ENCODE results near the gene ECT2L. TPM values are rescaled to one million over a fixed set of nuclear protein-coding genes. Genes with fewer than 3 reads are reported as not detected.

The ECT2L gene
- total RNA-seq, 1 experiment from 2014 or later: not detected

DNA sequence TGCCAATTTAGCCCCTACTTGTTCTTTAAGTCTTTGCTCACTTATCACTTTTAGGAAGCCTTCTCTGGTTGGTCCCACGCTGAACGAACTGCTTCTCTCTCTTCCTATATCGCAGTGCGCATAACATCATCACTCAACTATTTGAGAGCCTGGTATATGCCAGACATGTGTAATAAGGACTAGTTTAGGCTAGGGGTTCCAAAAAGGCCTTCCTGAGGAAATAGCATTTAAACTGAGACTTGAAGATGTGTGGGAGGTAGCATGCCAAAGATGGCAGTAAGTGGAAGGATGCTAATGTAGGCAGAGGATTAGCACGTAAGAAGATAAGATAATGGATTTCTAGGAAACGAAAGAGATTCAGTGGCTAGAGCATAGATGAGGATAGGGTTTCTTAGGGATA, 17.6 kb upstream of the ECT2L start:
- no peak overlapping the region for H3K4ac ChIP-seq (ENCODE audit: low read depth, low read length)
- H4K8ac ChIP-seq (replicated peaks; ENCODE audit: insufficient read length, low read depth, low read length): no peak overlapping the region
- peaks cover 7% of the 10 kb centered on the region in 2 experiments for H3K4me1 Mint-ChIP-seq
- no peak overlapping the region for H2BK15ac ChIP-seq (ENCODE audit: low read depth, low read length)
- H3K18ac ChIP-seq (ENCODE audit: insufficient read length, low read depth, low read length): no peak overlapping the region
- no peak overlapping the region for H2AK5ac ChIP-seq (ENCODE audit: insufficient read length, low read length)
- H3K27me3 Mint-ChIP-seq (ENCODE audit: low read depth): no peaks in the 10 kb centered on the region
- no peak overlapping the region for H3K14ac ChIP-seq (ENCODE audit: insufficient read depth, low read length)
- no peaks in the 10 kb centered on the region for H3K79me2 ChIP-seq (ENCODE audit: insufficient read depth, low read length)
- no CpG with 5 or more reads among the region's 6 CpGs for WGBS (ENCODE audit: extremely low coverage, insufficient read length, low lambda C conversion rate)
- H3K36me3 Mint-ChIP-seq (ENCODE audit: insufficient read depth in 1 of 3, low read depth in 3 of 3): no peaks in the 10 kb centered on the region
- no peak overlapping the region for H2BK12ac ChIP-seq (ENCODE audit: insufficient read length, low read depth, low read length)
- H3K27ac ChIP-seq (ENCODE audit: insufficient read length, low read depth, low read length): no peak overlapping the region
- no peaks in the 10 kb centered on the region for H3K27me3 ChIP-seq (ENCODE audit: insufficient read depth, low read length)
- H2BK20ac ChIP-seq (ENCODE audit: low read depth, low read length, poor library complexity, severe bottlenecking): no peak overlapping the region
- H2BK120ac ChIP-seq (ENCODE audit: low read depth, low read length, poor library complexity, severe bottlenecking): no peak overlapping the region
- H4K91ac ChIP-seq (ENCODE audit: insufficient read length, low read depth, low read length): no peak overlapping the region
- H3K79me1 ChIP-seq (ENCODE audit: insufficient read depth, low read depth, low read length, poor library complexity, severe bottlenecking): no peaks in the 10 kb centered on the region
- no peaks in the 10 kb centered on the region for H3K9me3 Mint-ChIP-seq
- H4K20me1 ChIP-seq (ENCODE audit: control insufficient read depth, insufficient read depth, insufficient read length): no peaks in the 10 kb centered on the region
- DNase-seq: no peak
- H3K56ac ChIP-seq (ENCODE audit: insufficient read length, low read depth, low read length): no peak overlapping the region
- H3K9me3 ChIP-seq (ENCODE audit: control insufficient read depth, low read depth, low read length): no peaks in the 10 kb centered on the region
- no peak overlapping the region for H3K4me2 ChIP-seq (ENCODE audit: insufficient read depth, insufficient read length, low read length)
- no peak overlapping the region for H3T11ph ChIP-seq (ENCODE audit: low read length)
- no peak overlapping the region for H3K23ac ChIP-seq (ENCODE audit: insufficient read length, low read depth, low read length)
- H3K23me2 ChIP-seq (ENCODE audit: insufficient read length, low read depth, low read length, poor library complexity, severe bottlenecking): no peaks in the 10 kb centered on the region
- no peak overlapping the region for H3K4me3 Mint-ChIP-seq
- no peak overlapping the region for H2AFZ ChIP-seq (ENCODE audit: low read length)
- H4K5ac ChIP-seq (ENCODE audit: insufficient read length, low read depth, low read length): no peak overlapping the region
- H3K4me1 ChIP-seq (ENCODE audit: insufficient read depth, low read length): no peaks in the 10 kb centered on the region
- no peak overlapping the region for H3K9ac ChIP-seq (ENCODE audit: extremely low read depth, insufficient read length, low read length)
- no peak overlapping the region for H2BK5ac ChIP-seq (ENCODE audit: insufficient read length, low read length)
- TF ChIP-seq, protein P1, sequence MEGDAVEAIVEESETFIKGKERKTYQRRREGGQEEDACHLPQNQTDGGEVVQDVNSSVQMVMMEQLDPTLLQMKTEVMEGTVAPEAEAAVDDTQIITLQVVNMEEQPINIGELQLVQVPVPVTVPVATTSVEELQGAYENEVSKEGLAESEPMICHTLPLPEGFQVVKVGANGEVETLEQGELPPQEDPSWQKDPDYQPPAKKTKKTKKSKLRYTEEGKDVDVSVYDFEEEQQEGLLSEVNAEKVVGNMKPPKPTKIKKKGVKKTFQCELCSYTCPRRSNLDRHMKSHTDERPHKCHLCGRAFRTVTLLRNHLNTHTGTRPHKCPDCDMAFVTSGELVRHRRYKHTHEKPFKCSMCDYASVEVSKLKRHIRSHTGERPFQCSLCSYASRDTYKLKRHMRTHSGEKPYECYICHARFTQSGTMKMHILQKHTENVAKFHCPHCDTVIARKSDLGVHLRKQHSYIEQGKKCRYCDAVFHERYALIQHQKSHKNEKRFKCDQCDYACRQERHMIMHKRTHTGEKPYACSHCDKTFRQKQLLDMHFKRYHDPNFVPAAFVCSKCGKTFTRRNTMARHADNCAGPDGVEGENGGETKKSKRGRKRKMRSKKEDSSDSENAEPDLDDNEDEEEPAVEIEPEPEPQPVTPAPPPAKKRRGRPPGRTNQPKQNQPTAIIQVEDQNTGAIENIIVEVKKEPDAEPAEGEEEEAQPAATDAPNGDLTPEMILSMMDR (conservative IDR thresholded peaks at IDR 0.05): no peak
- H3K27ac Mint-ChIP-seq: no peak overlapping the region
